SKM-1 treated with dmso at 0.1 percent for 144 hours (cell line): ENCODE results near the gene PDE5A.
"Not testable (repeated sequence)": the region's sequence is repeated elsewhere in the genome, so short reads cannot be mapped to it uniquely, and the experiment has no call there.

Experiments used
- DNase-seq: peaks from one replicate; lab custom pipeline; 2025; ENCODE audit not compliant: unreplicated experiment; lab: John Stamatoyannopoulos, UW

PDE5A gene

DNA sequence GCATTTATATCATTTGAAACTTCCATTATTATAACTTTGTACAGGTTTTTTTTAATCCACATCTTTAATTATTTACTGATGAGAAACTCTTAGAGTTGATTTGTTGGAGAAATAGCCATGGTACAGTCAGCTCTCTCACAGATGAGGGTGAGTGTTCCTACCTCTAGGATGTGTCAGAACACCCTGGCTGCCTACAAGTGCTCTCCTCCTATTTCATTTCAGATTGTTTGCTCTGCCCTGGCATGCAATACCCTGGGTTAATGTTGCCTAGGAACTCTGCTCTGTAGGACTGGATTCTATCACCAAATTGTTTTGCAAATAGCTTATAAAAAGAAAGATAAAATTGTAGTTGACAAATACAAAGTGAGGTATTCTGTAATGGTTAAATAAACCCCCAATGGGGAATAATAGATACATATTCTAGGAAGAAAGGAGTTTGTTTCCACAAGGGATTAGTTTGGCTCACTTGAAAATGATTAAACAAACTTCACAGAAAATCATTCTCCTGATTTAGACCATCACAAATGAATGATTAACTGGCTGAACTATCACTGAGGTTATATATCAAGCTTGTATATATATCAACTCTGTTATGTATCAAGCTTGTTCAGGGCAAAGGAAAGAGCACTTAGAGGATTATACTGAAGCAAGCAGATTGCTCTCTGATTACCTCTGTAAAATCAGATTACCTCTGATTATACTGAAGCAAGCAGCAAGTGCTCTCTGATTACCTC lies 150.0 kb downstream of the PDE5A start:
- no peak for DNase-seq

DNA sequence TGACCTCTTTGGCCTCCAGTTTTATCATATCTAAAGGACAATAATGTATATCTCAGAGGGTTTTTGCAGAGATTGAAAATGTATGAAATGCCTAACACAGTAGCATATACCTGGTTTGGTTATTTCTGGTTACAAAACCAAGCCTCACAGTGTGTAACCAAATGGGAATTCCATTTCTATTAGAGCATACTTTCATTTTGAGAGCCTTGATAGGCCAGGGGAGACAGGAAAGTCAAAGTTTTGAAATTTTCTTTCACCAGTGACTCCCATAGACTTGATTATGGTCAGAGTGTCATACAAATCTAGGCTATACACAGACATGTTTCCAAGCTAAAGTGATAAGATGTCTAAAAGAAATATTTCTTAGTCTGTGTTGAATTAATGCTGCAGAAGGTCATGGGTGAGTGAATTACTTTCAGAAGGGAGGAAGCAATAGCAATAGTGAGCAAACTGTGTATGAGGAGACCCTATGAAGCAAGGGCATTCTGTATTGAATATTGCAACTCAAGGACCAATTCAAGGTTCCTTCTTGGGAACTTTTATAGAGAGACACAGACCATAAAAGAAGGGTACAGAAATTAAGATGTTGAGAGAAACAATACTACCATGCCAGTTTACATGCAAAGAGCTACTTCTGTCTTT lies 151.1 kb downstream of the PDE5A start:
- DNase-seq, result no peak

DNA sequence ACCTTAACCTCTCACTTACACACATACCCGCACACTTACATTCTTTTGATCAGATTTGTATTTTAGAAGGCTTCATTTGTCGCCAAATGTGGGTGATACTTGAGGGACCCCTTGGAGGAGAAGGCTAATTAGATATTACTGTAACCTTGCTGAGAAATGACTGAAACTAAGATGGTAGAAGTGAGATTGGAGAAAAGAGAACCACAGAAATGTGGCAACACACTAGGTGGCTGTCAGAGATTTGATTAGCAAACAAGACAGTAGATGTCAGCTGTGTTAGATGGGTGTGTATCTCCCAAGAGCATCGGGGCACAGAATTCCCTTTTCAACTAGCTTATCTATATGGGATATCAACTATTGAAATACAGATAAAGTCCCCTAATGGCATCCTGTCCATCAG lies 157.3 kb downstream of the PDE5A start:
- no peak for DNase-seq

DNA sequence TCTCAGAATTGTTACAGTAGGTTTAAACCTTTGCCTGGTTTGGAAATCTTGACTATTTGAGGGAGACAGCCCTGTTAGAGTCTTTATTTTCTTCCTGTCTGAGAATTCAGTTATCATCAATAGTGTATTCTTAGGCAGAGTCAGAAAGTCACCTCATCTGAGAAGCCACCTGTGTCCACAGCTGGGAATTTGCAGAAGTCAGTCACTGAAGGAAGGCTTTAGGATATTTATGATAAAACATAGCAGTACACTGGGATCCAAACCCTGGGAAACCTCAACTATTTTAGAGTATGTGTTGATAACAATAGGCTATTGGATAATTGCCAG lies 157.9 kb downstream of the PDE5A start:
- not testable (repeated sequence) for DNase-seq

DNA sequence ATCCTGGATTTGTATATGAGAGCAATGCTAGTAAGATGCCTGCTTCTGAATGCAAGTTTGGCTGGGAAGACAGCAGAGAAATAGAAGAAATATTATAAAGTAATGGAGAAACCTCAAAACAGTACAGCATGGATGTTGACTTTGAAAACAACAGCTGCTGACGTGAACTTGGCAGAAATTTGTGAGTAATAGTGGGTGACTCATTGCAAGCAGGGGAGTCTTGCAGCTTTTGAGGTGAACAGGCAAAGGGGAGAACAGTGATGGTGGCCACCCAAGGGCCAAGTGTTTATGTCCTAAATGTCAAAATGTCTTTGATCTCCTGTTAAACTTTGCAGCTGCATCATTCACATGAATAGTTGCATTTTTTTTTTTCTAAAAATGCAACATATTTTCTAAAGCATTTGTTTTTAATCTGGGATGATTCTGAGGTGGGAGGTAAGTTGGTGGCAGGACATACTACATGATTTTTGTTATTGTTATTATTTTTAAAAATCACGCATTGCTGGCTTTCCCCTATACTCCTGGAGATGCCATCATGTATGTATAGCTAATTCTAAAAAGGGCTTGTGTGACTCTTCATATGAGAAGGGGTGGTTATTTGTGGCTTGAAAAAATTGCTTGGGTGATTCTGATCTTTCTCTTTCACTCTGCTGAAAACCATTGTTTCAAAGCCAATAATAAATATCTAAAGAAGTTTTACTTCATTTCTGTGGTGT lies 158.4 kb downstream of the PDE5A start:
- not testable (repeated sequence) for DNase-seq

DNA sequence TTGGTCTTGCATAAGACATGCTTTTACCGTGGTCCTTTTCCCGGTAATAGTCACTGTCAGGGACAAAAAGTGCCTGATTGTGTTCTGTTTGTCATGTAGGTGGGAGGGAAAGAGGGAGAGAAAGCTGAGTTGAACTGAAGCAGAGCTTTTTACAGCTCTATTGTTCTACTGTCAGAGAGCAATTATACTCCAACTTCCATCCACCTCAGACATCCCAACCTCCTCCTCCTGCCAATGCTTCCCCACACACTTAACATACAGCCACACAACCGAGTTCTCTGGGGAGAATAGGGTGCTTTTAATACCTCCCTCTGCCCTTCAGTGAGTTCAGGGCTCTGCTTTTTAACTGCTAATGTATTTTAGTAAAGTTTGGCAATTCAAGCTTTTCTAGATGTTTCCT lies 159.6 kb downstream of the PDE5A start:
- not testable (repeated sequence) for DNase-seq

DNA sequence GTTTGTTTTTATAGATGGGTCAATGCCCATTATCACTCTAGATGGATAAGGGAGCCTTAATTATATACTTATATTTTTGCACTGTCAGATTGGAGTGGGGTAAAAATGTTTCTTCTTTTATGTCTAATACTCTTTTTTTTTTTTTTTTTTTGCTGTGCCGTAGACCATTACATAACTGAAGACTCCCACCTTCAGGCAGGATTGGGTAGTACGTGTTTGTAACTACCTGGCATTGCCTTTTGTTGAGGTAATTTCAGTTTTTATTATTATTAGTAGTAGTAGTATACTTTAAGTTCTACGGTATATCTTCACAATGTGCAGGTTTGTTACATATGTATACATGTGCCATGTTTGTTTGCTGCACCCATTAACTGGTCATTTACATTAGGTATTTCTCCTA lies 165.9 kb downstream of the PDE5A start:
- not testable (repeated sequence) for DNase-seq

DNA sequence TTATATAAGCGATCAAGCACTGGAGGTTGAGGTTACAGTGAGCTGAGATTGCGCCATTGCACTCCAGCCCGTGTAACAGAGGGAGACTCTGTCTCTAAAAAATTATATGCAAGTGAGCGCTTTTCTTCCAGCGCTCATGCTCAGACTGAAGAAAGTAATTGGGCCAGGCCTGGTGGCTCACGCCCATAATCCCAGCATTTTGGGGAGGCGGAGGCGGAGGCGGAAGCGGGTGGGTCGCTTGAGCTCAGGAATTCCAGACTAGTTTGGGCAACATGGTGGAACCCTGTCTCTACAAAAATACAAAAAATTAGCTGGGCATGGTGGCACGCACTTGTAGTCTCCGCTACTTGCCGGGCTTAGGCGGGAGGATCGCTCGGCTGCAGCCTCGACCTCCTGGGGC lies 172.9 kb downstream of the PDE5A start:
- DNase-seq, result not testable (repeated sequence)

DNA sequence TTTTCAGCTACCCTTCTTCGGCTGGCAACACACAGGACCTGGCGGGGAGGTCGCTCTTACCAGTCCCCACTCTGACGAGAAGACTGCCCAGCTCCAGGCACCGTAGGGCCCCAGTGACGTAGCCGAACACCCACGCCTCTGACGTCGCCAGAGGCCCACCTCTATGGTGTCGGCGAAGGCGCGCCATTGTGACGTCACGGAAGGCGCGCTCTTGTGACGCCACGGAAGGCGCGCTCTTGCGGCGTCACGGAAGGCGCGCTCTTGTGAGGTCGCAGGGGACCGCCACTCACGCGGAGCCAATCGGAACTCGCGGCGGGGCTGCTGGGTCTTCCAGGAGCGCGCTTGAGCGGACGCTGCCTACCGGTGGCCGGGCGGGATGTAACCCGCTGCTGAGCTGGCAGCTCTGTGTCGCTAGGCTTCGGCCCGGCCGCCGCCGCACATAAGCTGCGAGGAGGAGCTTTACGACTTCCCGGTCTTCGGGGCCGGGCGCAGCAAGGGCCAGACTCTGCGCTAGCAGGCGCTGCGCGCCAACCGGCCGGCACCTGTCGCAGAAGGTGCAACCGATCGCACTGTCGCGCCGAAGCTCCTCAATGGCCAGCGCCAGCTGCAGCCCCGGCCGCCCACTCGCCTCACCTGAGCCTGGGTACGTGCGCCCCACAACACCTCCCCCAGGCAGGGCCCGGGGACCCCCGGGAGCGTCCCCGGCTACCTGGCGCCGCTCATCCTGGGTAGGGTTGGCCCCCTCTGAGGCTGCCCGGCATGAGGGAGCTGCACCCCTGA lies 173.9 kb downstream of the PDE5A start:
- DNase-seq, result peak; percentile 85

DNA sequence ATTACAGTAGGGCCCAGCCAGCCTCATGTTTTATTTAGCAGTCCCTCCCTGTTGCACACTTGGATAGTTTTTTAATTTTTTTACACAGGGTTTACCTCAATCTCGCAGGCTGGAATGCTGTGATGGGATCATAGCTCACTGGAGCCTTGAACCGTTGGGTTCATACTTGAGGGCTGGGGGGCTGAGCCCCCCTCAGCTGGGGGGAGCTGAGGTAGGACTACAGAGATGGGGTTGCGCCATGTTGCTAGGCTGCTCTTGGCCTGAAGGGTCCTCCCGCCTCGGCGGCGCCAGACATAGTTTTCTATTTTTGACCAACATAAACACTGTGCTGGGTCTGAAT lies 174.5 kb downstream of the PDE5A start:
- not testable (repeated sequence) for DNase-seq

DNA sequence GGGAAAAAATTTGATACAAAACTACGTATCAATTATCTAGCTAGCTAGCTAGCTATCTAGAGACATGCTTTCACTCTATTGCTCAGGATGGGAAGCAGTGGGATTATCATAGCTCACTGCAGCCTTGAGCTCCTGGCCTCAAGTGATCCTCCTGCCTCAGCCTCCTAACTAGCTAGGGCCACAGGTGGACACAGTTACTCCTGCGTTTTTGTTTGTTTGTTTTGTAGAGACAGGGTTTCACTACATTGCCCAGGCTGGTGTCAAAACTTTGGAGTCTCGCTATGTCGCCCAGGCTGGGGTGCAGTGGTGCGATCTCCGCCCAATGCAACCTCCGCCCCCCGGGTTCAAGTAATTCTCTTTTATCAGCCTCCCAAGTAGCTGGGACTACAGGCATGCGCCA lies 175.3 kb downstream of the PDE5A start:
- not testable (repeated sequence) for DNase-seq

DNA sequence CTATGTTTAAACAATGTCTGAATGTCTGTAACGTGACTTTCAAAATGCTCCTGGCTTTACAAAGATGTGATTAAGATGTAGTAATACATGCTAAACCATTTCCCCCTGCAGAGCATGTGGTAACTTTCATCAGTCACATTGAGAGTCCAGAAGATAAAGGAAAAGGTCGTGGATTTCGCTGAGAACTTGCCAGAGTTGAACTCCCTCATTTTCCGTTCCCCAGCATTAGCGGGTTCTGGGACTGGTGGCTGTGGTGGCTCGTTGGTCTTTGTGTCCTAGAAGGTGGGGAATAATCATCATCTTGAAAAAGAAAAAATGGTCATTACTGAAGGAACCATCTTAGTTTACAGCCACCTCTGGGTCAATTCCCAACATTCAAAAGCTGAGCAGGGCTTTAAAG lies 178.8 kb downstream of the PDE5A start:
- DNase-seq, result not testable (repeated sequence)
